Lower leg skin (tissue), 3 donors: ENCODE data around the gene RGS12.

ENCODE experiments used
- CTCF ChIP-seq, 3 donors: fragments of 450-650 bp; IDR thresholded peaks; one replicate each; pipeline ENCODE4 v1.5.1; 2016; ENCODE audit warnings: antibody characterized with exemption in 3 of 3, mild to moderate bottlenecking in 3 of 3, moderate library complexity in 2 of 3
- POLR2A ChIP-seq, 2 donors: fragments of 450-650 bp; IDR thresholded peaks; one replicate each; pipeline ENCODE4 v1.6.1; 2016 to 2017; ENCODE audit warnings: antibody characterized with exemption in 2 of 2, mild to moderate bottlenecking in 1 of 2, moderate library complexity in 1 of 2

- TF ChIP-seq CTCF (IDR thresholded peaks at IDR 0.05) (no peak), POLR2A (IDR thresholded peaks at IDR 0.05) (no peak)
Observed at GRCh38 chr4:3249711-3250437, 42.9 kb upstream of the RGS12 start.
